ENCODE measurements around the gene GNAO1.
A peak's percentile ranks its signal among the peaks of the same experiment; 100 is the strongest.

The GNAO1 gene

GRCh38 chr16:56191156-56191815 is at the start of gene GNAO1:
Gene GNAO1 (plus strand): TSS chr16:56191489. CDS start chr16:56192236, 747 bp downstream.
- peak; percentile 84 for DNase-seq

GRCh38 chr16:56143666-56144065 is 47.6 kb upstream of the GNAO1 start:
- DNase-seq = no peak

GRCh38 chr16:56145369-56145768 is 45.9 kb upstream of the GNAO1 start:
- DNase-seq = no peak

GRCh38 chr16:56151621-56152020 is 39.7 kb upstream of the GNAO1 start:
- DNase-seq = no peak

GRCh38 chr16:56161658-56162057 is 29.6 kb upstream of the GNAO1 start:
- DNase-seq = no peak

GRCh38 chr16:56163089-56163488 is 28.2 kb upstream of the GNAO1 start:
- DNase-seq = no peak

GRCh38 chr16:56163938-56164337 is 27.4 kb upstream of the GNAO1 start:
- no peak for DNase-seq

GRCh38 chr16:56164636-56165035 is 26.7 kb upstream of the GNAO1 start:
- DNase-seq = no peak

- DNase-seq = no peak
Measured at GRCh38 chr16:56174411-56174810, 16.9 kb upstream of the GNAO1 start.

GRCh38 chr16:56181401-56181800 is 9.9 kb upstream of the GNAO1 start:
- no peak for DNase-seq

GRCh38 chr16:56183266-56183665 is 8.0 kb upstream of the GNAO1 start:
- no peak for DNase-seq

- no peak for DNase-seq
Measured at GRCh38 chr16:56190048-56190676, 1.1 kb upstream of the GNAO1 start.

- peak; percentile 71 for DNase-seq
Measured at GRCh38 chr16:56190677-56191155, 573 bp upstream of the GNAO1 start.

GRCh38 chr16:56191835-56192634 is 746 bp downstream of the GNAO1 start:
- no peak for DNase-seq

GRCh38 chr16:56192635-56192945 is 1.3 kb downstream of the GNAO1 start:
- no peak for DNase-seq

GRCh38 chr16:56192986-56193945 is 2.0 kb downstream of the GNAO1 start:
- no peak for DNase-seq

GRCh38 chr16:56193951-56194726 is 2.9 kb downstream of the GNAO1 start:
- peak; percentile 95 for DNase-seq

GRCh38 chr16:56195151-56195550 is 3.9 kb downstream of the GNAO1 start:
- no peak for DNase-seq

- DNase-seq = no peak
Measured at GRCh38 chr16:56196381-56196780, 5.1 kb downstream of the GNAO1 start.

- no peak for DNase-seq
Measured at GRCh38 chr16:56197192-56197992, 6.1 kb downstream of the GNAO1 start.

Measured in islet precursor cell (in vitro differentiated cells).